Activated T-cell treated with anti-CD3 and anti-CD28 coated beads for 48 hours (primary cell): ENCODE results near the gene PKP3.

Source experiments
- DNase-seq: peaks from one replicate; pipeline ENCODE4 v3.0.0-alpha.2; 2020; ENCODE audit warnings: low read depth

Gene PKP3

DNA sequence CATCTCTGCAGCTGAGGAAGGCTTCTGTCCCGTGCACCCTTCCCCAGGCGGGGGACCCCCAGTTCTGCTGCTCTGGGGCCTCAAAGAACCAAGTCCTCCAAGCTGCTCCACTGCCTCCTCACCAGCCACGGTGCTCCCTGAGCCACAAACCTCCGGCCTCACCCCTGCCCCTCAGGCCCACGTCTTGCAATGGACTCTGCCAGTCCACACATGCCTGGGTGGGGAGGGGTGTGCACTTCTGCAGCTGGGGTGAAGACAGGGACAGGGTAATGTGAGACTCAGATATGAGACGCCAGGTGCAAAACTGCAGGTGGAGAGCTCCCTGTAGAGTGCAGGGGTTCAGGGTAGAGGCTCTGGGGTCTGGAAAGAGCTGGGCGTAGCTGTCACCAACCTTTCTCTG, 52.9 kb downstream of the PKP3 start:
- no peak for DNase-seq

DNA sequence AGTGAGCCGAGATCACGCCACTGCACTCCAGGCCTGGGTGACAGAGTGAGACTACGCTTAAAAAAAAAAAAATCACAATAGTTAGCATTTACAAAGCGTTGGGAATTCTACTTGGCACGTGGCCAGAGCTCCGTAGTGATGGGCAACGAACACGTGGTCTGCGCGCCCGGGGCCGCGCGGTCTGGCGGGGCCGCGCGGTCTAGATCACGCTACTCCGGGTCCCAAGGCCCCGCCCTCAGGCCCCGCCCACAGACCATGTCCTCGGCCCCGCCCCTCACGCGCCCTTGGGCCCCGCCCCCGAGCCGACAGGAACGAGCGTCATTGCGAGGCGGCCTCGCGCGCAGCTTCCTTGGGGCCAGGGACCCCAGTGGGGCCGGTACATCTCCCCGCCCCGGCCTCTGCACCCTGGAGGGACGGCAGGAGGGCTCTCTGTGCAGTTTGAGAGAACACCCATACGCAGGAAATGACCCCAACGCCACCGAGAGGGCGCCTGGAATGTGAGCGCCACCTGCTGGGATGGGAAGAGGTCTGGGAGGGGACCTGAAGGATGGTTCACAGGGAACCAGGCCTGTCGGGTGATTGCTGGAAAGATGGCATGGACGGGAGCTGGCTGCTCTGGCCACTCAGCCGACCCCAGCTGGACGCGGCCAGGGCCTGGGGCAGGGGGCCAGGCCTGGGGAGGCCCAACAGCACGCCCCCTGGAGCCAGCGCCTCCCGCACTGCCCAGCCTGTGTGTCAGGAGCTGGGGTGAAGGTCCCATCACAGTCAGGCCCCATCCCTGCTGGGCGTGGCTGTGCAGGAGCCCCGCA, 54.1 kb downstream of the PKP3 start:
- peak; percentile 97 for DNase-seq

DNA sequence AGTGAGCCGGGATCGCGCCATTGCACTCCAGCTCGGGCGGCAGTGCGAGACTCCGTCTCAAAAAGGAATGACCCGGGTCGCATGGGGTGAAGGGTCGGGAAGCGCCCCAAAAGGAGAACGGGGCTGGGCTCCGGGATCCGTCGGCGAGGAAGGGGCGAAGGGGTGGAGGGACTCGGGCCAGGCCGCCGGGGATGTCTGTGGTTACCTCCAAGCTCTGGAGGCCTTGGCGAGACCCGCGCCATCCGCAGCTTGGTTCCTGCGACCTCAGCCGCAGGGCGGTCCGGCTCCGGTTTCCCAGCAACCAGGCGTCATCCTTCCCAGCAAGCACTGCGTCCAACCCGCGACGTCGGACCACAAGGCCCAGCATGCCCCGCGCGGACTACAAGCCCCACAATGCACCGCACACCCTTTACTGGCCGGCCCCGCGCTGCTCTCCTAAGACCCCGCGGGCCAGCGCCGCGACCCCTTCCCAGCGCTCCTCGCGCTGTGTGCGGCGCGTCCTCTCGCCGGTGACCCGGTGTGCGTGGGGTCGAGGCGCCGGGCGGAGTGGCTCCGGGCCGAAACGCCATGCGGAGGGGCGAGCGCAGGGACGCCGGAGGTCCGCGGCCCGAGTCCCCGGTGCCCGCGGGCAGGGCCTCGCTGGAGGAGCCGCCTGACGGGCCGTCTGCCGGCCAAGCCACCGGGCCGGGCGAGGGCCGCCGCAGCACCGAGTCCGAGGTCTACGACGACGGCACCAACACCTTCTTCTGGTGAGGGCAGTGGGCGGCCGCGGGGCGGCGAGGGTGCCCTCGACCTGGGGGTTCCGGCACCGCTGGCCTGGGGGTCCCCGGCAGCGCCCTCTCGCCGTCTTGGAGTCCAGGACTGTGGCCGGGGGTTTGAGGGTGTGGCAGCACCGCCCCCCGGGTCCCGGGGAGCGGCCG, 56.1 kb downstream of the PKP3 start, which contains the start of gene PTDSS2:
TSS of gene PTDSS2 (plus strand) at position 391 of the 920 bp plus-strand sequence. CDS start at position 568, 177 bp downstream.
- peak; percentile 92 for DNase-seq

DNA sequence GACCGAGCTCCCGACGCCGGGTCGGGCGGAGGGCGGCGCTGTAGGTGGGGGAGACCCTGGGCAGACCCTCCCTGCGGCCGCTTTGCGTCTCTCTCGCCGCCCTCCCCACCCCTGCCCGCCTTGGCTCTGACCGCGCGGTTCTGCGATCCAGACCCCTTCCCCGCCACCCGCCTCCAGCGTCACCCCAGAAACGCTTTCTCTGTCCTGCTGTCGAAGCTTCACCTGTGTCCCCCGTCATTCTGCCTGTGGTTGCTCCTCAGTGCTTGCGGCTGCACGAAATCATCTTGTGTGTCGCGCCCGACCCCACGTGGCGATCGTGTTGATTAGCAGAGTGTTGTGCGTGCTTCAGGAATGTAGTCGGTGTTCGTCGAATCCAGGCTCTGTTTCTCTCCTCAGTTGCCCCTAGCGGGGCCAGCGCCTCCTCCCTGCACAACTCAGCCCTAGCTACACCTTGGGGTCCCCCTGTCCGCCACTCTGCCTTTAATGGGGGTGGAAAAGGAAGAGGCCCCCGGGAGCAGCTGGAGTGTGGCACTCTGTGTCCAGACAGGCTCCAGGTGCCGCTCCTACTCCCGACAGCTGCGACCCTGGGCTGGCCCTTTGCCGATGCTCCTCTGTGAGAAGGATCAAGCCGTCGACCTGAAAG, 56.9 kb downstream of the PKP3 start:
- peak; percentile 56 for DNase-seq

DNA sequence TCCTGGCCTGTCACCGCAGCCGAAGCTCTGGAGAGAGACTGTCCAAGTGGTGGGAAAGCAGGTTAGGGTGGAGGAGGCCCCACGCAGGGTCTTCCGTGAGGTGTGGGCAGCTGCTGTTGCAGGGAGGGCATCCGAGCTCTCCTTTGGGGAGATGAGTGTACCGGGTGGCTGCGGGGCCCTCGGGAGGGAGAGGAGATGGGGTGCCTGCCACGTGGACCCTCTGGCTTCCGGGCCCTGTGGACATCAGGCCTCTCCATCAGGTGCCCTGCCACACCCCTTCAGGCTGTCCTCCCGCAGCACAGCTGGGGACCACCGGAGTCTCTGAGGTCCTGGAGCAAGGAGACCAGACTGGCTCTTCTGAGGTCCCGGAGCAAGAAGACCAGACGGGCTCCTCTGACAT, 57.7 kb downstream of the PKP3 start:
- no peak for DNase-seq

DNA sequence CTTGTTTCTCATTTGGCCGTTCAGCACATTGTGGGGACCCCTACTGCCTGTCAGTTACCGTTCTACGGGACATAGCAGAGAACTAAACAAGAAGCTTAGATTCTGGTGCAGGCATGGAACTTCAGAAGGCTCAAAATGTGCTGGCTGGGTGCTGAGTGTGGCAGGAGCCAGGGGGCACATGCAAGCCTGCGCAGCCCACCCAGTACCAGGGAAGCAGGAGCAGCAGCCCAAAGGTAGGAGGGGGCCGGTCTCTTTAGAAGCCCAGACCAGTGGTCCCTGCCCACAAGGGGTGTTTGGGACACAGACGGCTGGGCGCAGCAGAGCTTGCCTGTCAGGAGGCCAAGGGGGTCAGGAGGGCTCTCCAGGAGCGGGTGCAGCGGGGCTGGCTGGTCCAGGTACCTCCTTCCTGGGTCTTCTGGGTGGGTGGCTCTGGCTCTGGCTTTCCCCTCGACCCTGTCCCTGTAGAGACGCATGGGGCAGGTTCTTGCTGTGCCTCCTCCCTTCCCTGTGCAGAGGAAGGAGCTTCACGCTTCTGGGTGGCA, 58.3 kb downstream of the PKP3 start:
- no peak for DNase-seq

DNA sequence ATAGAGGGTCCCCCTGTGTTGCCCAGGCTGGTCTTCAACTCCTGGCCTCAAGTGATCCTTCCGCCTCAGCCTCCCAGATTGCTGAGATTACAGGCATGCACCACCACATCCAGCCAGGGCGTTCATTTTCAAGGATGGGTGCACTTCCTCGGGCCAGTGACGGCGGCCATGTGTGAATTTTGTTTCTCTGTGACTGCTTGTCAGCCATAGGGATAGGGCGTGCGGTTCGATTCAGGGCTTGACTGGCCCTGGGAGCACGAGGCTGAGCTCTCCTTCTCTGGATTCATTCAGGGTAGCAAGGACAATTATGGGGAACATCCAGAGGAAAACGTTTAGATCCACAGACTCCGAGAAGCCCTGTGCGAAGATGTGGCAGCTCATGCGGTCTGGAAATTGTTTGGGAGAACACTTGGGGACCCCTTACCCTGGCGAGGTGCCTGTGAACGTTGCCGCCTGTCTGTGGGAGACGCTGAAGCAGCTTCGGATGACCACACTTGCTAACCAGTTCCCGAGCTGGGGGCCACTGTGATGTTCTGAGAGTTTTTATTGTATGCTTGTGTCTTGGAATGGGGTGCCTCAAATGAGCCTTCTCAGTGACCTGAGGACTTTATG, 59.0 kb downstream of the PKP3 start:
- DNase-seq, result no peak

DNA sequence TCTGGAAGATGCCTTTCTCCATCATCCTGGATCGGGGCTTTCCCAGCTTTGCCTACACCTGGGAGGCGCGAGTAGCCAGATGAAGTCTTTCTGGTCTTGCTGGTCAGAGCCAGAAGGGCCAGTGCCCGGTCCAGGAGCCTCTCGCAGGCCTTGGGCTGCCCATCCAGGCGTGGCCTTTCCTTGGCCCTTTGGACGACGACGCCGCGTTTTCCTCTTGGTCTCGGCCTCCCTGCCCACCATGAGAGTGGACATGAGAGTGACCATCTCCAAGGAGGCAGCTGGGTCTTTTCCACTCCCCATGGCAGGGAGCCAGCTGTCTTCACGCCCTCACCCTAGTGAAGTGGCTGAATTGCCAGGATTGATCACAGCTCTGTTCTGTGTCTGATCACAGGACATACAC, 59.6 kb downstream of the PKP3 start:
- no peak for DNase-seq

DNA sequence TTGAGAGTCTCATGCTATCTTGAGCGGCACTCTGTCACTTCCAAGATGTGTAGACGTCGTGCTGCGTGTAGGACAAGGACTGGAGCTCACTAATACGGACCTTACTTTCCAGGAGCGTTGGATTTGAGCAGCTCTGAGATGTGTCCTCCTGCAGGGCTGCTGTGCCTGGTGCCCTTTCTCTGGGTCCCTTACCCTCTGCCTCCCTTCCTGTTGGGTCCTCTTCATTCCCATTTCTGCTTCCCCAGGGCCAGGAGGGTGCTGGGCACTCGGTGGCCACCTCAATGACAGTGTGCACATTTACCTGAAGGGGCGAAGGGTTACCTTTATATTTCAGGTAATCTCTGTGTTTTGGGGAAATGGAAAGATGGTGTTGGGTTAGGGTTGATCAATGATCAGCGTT, 60.0 kb downstream of the PKP3 start:
- no peak for DNase-seq
